DND-41 (cell line): ENCODE measurements around the gene DHX30.

Experiments used
- ATAC-seq: fragments of 200-7000 bp; cut with Tn5 transposase; 3 replicates; pipeline ENCODE4 v1.9.1; 2021; ENCODE audit warnings: low read depth; ENCODE audit not compliant: insufficient read depth
- DNase-seq: peaks from one replicate; pipeline ENCODE4 v3.0.0-alpha.2; 2020
- H2AFZ ChIP-seq: 2 replicates; pipeline ENCODE4 v1.6.0; 2012; ENCODE audit warnings: low read depth, low read length
- H3K27ac ChIP-seq: 2 replicates; pipeline ENCODE4 v1.5.1; 2012; ENCODE audit warnings: low read length, inconsistent platforms
- H3K27me3 ChIP-seq: fragments of 200-600 bp; sonication (generic); 2 replicates; pipeline ENCODE4 v1.6.0; 2012; ENCODE audit warnings: low read length, mild to moderate bottlenecking, inconsistent platforms; ENCODE audit not compliant: insufficient read depth, poor library complexity
- H3K36me3 ChIP-seq: 2 replicates; pipeline ENCODE4 v1.5.1; 2012; ENCODE audit warnings: low read length, inconsistent platforms; ENCODE audit not compliant: insufficient read depth
- H3K4me1 ChIP-seq: 2 replicates; pipeline ENCODE4 v1.5.1; 2012; ENCODE audit warnings: mild to moderate bottlenecking, low read length; ENCODE audit not compliant: insufficient read depth
- H3K4me2 ChIP-seq: 2 replicates; pipeline ENCODE4 v1.6.0; 2012; ENCODE audit warnings: mild to moderate bottlenecking, moderate library complexity, low read length, inconsistent platforms; ENCODE audit not compliant: insufficient read depth
- H3K4me3 ChIP-seq, 2 experiments: fragments of 200-600 bp in 1 of 2; shearing (Covaris generic) in 1 of 2; 2 replicates each; pipeline ENCODE4 v1.5.1; 2012 to 2016; ENCODE audit warnings: inconsistent platforms in 2 of 2, low read length in 2 of 2, mild to moderate bottlenecking in 2 of 2, low read depth in 1 of 2, moderate library complexity in 1 of 2
- H3K79me2 ChIP-seq: 2 replicates; pipeline ENCODE4 v1.6.0; 2012; ENCODE audit warnings: low read length, inconsistent platforms; ENCODE audit not compliant: insufficient read depth
- H3K9ac ChIP-seq: 2 replicates; pipeline ENCODE4 v1.6.0; 2012; ENCODE audit warnings: low read depth, mild to moderate bottlenecking, inconsistent platforms, low read length, moderate library complexity
- H3K9me3 ChIP-seq: 2 replicates; pipeline ENCODE4 v1.5.1; 2012; ENCODE audit warnings: low read length, moderate library complexity, mild to moderate bottlenecking, inconsistent platforms; ENCODE audit not compliant: insufficient read depth, severe bottlenecking
- H4K20me1 ChIP-seq: 2 replicates; pipeline ENCODE4 v1.6.0; 2012; ENCODE audit warnings: low read length; ENCODE audit not compliant: insufficient read depth
- CTCF ChIP-seq: IDR thresholded peaks from 2 replicates; pipeline ENCODE4 v1.5.1; 2012; ENCODE audit warnings: borderline replicate concordance, low read length, moderate library complexity, mild to moderate bottlenecking; ENCODE audit not compliant: poor library complexity, severe bottlenecking; ENCODE audit errors: extremely low read depth
- EZH2 ChIP-seq: IDR thresholded peaks from 3 replicates; pipeline ENCODE4 v1.6.1; 2012; ENCODE audit warnings: borderline replicate concordance, low read depth, mild to moderate bottlenecking, moderate library complexity, low read length, inconsistent platforms; ENCODE audit not compliant: severe bottlenecking

Gene DHX30

DNA sequence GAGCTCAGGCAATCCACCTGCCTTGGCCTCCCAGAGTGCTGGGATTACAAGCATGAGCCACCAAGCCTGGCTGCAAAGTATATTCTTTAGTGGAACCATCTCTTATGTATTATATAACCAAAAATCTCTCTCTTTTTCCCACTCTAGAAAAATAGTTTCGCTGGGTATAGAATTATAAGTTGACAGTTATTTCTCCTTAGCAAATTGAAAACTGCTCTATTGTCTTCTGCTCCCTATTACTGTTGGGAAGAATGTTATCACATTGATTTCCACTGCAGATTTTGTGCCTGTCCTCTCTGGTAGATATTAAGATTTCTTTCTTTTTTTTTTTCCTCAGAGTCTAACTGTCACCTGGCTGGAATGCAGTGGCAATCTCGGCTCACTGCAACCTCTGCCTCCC is 10.2 kb upstream of the DHX30 start:
- Histone ChIP-seq H3K79me2 (no peaks in the 10 kb centered on the region), H3K27me3 (no peaks in the 10 kb centered on the region), H3K4me3 (no peak overlapping the region), H3K27ac (no peak overlapping the region), H3K9ac (no peak overlapping the region), H3K9me3 (no peaks in the 10 kb centered on the region), H3K4me1 (peaks cover 12% of the 10 kb centered on the region), H3K36me3 (no peaks in the 10 kb centered on the region), H2AFZ (no peak overlapping the region), H3K4me2 (no peak overlapping the region), H4K20me1 (no peaks in the 10 kb centered on the region)
- ATAC-seq (no peak), DNase-seq (no peak)
- no peak for TF ChIP-seq CTCF
- no peak for TF ChIP-seq EZH2

DNA sequence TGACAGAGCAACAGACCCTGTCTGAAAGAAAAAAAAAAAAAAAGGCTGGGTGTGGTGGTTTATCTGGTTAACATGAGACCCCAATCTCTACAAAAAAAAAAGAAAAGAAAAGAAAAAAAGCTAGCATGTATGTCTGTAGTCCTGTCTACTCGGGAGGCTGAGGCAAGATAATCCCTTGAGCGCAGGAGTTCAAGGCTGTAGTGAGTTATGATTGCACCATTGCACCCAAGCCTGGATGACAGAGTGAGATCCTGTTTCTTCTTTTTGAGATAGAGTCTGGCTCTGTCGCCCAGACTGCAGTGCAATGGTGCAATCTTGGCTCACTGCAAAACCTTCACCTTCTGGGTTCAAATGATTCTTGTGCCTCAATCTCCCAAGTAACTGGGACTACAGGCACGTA is 8.4 kb upstream of the DHX30 start:
- H3K4me1 ChIP-seq, result peaks cover under 1% of the 10 kb centered on the region
- H3K9ac ChIP-seq, result no peak overlapping the region
- no peaks in the 10 kb centered on the region for H3K9me3 ChIP-seq
- H4K20me1 ChIP-seq, result no peaks in the 10 kb centered on the region
- H3K27ac ChIP-seq, result no peak overlapping the region
- H3K36me3 ChIP-seq, result no peaks in the 10 kb centered on the region
- no peak overlapping the region for H3K4me2 ChIP-seq
- no peak overlapping the region for H2AFZ ChIP-seq
- TF ChIP-seq EZH2, result no peak
- TF ChIP-seq CTCF, result no peak
- no peaks in the 10 kb centered on the region for H3K27me3 ChIP-seq
- ATAC-seq, result no peak
- H3K4me3 ChIP-seq, result no peak overlapping the region
- DNase-seq, result no peak
- H3K79me2 ChIP-seq, result no peaks in the 10 kb centered on the region

DNA sequence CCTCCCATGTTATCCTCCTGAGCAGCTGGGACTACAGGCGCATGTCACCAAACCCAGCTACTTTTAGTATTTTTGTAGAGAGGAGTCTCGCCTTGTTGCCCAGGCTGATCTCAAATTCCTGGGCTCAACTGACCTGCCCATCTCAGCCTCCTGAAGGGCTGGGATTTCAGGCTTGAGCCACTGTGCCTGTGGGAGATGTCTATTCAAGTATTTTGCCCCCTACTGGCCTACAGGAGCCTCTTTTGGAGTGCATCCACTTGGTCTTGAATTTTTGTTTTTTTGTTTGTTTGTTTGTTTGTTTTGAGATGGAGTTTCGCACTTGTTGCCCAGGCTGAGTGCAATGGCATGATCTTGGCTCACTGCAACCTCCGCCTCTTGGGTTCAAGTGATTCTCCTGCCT is 3.2 kb upstream of the DHX30 start:
- ATAC-seq, result no peak
- H3K27ac ChIP-seq, result no peak overlapping the region
- peaks cover 25% of the 10 kb centered on the region for H3K4me1 ChIP-seq
- no peaks in the 10 kb centered on the region for H3K27me3 ChIP-seq
- H2AFZ ChIP-seq, result no peak overlapping the region
- no peak for TF ChIP-seq EZH2
- peak; percentile 57 for TF ChIP-seq CTCF
- no peak for DNase-seq
- peaks cover 18% of the 10 kb centered on the region for H3K79me2 ChIP-seq
- no peak overlapping the region for H3K9ac ChIP-seq
- H3K4me2 ChIP-seq, result no peak overlapping the region
- no peaks in the 10 kb centered on the region for H3K9me3 ChIP-seq
- H3K4me3 ChIP-seq, result no peak overlapping the region
- H3K36me3 ChIP-seq, result no peaks in the 10 kb centered on the region
- H4K20me1 ChIP-seq, result no peaks in the 10 kb centered on the region
